Kidney epithelial cell (primary cell): ENCODE data around the gene ITSN1. TPM values are rescaled to one million over a fixed set of nuclear protein-coding genes. Genes with fewer than 3 reads are reported as not detected.

Source experiments
- DNase-seq: peaks from one replicate; pipeline ENCODE4 v3.0.0-alpha.2; 2010; ENCODE audit warnings: low read depth
- H3K27me3 ChIP-seq: 2 replicates; pipeline ENCODE4 v1.6.0; 2011; ENCODE audit warnings: low read length; ENCODE audit not compliant: control insufficient read depth, insufficient read depth
- H3K36me3 ChIP-seq: 2 replicates; pipeline ENCODE4 v1.5.1; 2011; ENCODE audit warnings: low read length; ENCODE audit not compliant: control insufficient read depth, insufficient read depth
- H3K4me3 ChIP-seq: 2 replicates; pipeline ENCODE4 v1.5.1; 2011; ENCODE audit warnings: low read depth, mild to moderate bottlenecking, control low read depth, low read length
- total RNA-seq: library from RNA; depleted of rRNA; stranded (reverse); fragments of >200 nt; gene quantifications from 2 replicates; pipeline ENCODE4 v1.2.3, GENCODE V29; 2015
- TF ChIP-seq, protein P1 (sequence below): IDR thresholded peaks from 2 replicates; pipeline ENCODE4 v1.5.1; 2011; ENCODE audit warnings: mild to moderate bottlenecking, moderate library complexity, low read length, control low read depth, inconsistent platforms; ENCODE audit not compliant: insufficient read depth, poor library complexity, severe bottlenecking

The ITSN1 gene
- total RNA-seq, 1 donor from 2014 or later, result 20.4 TPM

DNA sequence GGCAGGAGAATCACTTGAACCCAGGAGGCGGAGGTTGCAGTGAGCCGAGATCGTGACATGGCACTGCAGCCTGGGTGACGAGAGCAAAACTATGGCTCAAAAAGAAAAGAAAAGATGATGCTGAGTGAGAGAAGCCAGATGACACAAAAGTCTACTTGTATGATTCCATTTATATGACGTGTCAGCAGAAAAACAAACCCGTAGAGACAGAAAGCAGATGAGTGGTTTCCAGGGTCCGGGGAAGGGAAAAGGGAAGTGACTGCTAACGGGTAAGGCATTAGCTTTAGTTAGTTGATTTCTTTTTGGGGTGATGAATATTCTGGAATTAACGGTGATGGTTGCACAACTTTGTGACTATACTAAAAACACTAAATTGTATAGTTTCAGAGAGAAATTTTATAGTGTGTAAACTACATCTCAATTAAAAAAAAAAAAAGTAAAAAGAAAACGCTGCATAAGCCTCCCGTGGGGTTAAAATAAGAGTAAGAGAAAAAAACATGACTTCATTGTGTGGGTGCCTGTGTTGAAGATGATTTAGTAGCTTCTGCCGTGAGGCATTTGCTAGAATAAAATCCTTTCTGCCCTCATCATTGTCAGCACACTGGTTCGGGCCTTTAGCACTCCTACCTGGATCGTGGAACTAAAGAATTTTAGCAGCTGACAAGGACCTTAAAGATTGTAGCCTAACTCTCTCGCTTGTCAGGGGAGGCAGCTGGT, 298.0 kb downstream of the ITSN1 start:
- H3K27me3 ChIP-seq, result no peaks in the 10 kb centered on the region
- TF ChIP-seq, protein P1, sequence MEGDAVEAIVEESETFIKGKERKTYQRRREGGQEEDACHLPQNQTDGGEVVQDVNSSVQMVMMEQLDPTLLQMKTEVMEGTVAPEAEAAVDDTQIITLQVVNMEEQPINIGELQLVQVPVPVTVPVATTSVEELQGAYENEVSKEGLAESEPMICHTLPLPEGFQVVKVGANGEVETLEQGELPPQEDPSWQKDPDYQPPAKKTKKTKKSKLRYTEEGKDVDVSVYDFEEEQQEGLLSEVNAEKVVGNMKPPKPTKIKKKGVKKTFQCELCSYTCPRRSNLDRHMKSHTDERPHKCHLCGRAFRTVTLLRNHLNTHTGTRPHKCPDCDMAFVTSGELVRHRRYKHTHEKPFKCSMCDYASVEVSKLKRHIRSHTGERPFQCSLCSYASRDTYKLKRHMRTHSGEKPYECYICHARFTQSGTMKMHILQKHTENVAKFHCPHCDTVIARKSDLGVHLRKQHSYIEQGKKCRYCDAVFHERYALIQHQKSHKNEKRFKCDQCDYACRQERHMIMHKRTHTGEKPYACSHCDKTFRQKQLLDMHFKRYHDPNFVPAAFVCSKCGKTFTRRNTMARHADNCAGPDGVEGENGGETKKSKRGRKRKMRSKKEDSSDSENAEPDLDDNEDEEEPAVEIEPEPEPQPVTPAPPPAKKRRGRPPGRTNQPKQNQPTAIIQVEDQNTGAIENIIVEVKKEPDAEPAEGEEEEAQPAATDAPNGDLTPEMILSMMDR, result no peak
- no peak for DNase-seq
- no peaks in the 10 kb centered on the region for H3K36me3 ChIP-seq
- H3K4me3 ChIP-seq, result no peak overlapping the region

DNA sequence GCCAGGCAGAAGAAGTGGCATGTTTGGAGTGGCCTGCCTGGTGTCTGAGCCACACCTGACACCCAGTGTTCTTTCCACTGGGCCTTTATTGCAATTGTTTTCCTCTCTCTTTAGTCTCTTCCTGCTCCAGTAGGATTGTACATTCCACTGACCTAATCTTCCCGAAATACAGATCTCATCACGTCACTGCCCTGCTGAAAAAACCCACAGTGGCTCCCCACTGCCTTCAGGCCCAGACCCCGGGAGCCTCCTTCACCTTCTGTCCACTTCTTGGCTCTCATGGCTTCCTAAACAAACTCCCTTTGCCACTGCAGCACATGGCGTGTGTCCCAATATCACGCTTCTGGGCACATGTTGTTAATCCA, 298.6 kb downstream of the ITSN1 start:
- no peak overlapping the region for H3K4me3 ChIP-seq
- DNase-seq, result no peak
- no peaks in the 10 kb centered on the region for H3K36me3 ChIP-seq
- H3K27me3 ChIP-seq, result no peaks in the 10 kb centered on the region
- TF ChIP-seq, protein P1, result no peak

DNA sequence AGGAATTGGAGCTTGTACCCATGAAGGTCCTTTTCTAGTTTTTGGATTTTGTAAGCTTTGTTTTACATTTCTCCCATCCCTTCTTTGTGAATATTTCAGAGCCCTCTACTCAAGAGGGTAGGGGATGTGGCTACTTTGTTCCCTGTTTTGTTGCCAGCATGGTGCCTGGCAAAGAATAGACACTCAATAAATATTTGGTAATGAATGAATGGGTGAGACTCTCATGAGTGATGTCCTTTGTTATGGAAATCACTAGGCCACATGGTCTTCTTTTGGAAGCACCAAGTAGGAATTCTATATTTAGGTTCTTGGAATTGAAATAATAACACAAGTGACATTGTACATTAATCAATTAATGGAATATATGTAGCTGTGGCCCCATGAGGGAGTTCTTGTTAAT, 300.1 kb downstream of the ITSN1 start:
- Histone ChIP-seq H3K4me3 (no peak overlapping the region), H3K36me3 (no peaks in the 10 kb centered on the region)
- TF ChIP-seq, protein P1, result no peak

DNA sequence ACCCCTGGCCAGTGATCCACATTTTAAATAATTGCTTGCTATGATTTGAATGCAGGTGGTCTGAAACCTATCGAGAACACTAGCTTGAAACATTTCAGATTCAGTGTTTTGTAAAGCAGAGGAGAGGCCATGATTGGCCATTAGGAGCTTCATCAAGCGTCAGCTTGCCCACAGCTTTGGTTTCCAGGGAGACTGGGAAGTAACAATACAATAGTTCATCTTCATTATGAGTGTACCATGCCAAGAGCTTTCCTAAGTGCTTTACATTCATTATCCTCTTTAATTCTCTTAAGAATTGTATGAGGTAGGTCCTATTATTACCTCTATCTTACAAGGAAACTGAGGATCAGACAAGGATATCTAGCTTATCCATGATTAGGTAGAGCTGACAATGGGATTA, 301.0 kb downstream of the ITSN1 start:
- H3K4me3 ChIP-seq, result no peak overlapping the region
- no peak for DNase-seq
- H3K36me3 ChIP-seq, result no peaks in the 10 kb centered on the region
- TF ChIP-seq, protein P1, result no peak
- H3K27me3 ChIP-seq, result no peaks in the 10 kb centered on the region

More for the DNA sequence above, 300.1 kb downstream of the ITSN1 start:
- DNase-seq, result no peak
- H3K27me3 ChIP-seq, result no peaks in the 10 kb centered on the region

DNA sequence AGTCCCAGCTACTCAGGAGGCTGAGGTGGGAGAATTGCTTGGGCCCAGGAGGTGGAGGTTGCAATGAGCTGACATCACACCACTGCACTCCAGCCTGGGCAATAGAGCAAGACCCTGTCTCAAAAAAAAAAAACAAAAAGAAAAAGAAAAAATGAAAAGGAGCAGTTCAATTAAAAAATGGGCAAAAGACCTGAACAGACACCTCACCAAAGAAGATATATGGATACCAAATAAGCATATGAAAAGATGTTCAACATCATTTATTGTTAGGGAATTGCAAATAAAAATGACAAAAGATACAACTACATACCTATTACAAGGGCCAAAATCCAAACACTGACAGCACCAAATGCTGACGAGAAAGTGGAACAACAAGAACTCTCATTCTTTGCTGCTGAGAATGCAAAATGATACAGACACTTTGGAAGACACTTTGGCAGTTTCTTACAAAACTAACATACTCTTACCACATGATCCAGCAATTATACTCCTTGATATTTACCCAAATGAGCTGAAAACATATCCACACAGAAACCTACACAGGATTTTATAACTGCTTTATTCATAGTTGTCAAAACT, 302.0 kb downstream of the ITSN1 start:
- no peaks in the 10 kb centered on the region for H3K36me3 ChIP-seq
- no peak for DNase-seq
- no peak overlapping the region for H3K4me3 ChIP-seq
- no peaks in the 10 kb centered on the region for H3K27me3 ChIP-seq
- TF ChIP-seq, protein P1, result no peak

DNA sequence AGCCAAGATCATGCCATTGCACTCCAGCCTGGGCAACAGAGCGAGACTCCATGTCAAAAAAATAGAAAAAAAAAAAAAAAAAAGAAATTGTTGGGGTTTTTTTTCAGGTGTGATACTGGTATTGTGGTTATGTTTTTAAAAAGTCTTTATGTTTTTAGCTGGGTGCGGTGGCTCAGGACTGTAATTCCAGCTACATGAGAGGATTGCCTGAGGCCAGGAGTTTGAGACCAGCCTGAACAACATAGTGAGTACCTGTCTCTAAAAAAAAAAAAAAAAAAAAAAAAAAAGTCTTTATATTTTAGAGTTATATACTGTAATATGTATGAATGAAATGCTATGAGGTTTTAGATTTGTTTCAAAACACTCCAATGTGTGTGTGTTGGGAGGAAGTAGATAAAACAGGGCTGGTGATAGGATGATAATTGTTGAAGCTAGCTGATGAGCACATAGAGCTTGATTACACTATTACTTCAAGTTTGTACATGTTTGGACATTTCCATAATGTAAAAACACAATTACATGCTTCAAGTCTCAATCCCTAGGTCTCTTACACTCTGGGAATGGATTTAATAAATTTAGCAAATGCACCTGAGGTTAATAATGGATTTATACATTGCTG, 303.5 kb downstream of the ITSN1 start:
- Histone ChIP-seq H3K27me3 (no peaks in the 10 kb centered on the region), H3K36me3 (no peaks in the 10 kb centered on the region), H3K4me3 (no peak overlapping the region)
- TF ChIP-seq, protein P1, result no peak
- no peak for DNase-seq
